ENCODE measurements around the gene TARBP2.

TARBP2 gene, protein sequence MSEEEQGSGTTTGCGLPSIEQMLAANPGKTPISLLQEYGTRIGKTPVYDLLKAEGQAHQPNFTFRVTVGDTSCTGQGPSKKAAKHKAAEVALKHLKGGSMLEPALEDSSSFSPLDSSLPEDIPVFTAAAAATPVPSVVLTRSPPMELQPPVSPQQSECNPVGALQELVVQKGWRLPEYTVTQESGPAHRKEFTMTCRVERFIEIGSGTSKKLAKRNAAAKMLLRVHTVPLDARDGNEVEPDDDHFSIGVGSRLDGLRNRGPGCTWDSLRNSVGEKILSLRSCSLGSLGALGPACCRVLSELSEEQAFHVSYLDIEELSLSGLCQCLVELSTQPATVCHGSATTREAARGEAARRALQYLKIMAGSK

DNA sequence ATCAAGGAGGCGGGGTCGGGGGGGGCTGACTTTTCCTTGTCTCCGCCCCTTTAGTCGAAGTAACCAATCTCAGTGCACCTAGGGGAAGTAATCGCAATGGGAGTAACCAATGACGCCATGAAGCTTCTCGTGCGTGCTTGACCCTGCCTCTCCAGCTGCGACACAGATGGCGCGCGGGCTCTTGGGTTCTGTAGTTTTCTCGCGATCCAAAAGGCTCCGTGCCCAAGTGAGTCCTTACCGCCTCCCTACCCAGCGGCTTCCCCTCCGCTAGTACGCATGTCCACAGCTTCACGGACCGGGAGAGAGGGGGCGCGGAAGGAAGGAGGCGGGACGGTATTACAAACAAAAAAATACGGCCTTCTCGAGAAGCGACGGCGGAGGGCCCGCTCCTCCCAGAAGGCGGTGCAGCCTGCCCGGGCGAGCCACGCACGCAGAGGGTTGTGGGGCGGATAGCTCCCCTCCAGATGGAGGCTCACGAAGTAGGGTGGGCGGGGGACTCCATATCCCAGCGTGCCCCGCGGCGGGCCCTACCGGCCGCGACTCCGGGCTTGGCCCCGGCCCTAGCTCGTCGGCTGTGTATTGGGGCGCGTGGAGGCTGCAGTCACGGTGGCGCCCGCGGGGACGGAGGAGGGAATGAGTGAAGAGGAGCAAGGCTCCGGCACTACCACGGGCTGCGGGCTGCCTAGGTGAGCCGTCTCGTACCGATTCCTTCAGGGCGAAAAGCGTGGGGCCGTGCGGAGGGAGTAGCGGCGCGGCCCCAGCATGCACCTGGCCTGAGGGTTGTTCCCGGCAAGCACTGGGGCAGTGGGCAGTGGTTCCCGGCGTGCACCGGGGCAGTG lies at the start of gene TARBP2:
Gene TARBP2, plus strand, starts transcription at position 508 of the 839 bp plus-strand sequence. Its CDS starts 126 bp downstream, at position 634.
- peak; percentile 99 for FAIRE-seq

DNA sequence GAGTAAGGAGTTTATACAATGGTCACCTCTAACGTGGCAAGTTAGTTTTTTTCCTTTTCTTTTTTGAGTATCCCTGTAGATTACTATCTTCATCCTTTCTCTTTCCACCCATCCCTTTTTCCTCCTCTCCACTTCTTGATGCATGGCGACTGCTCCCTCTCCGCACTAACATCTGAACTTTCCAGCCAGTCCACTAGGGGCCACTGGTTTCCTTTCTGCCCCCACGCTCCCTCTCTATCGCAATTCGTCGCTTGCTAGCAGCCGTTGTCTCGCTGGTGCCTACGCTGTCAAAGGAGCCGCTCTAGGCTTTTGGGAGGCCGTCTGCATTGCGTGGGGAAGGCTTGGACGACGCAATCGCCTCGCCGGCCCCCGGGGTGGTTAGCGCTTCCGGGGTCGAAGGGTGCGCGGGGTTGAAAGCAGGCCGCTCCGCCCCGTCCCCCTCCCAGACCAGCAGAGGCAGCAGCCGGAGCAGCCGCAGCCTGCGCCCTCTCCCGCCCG lies 49.4 kb upstream of the TARBP2 start, which contains the start of gene PCBP2:
Gene PCBP2, plus strand, starts transcription at position 442 of the 498 bp plus-strand sequence. CDS start 2,699 bp downstream, outside the sequence.
- FAIRE-seq: peak; percentile 95

DNA sequence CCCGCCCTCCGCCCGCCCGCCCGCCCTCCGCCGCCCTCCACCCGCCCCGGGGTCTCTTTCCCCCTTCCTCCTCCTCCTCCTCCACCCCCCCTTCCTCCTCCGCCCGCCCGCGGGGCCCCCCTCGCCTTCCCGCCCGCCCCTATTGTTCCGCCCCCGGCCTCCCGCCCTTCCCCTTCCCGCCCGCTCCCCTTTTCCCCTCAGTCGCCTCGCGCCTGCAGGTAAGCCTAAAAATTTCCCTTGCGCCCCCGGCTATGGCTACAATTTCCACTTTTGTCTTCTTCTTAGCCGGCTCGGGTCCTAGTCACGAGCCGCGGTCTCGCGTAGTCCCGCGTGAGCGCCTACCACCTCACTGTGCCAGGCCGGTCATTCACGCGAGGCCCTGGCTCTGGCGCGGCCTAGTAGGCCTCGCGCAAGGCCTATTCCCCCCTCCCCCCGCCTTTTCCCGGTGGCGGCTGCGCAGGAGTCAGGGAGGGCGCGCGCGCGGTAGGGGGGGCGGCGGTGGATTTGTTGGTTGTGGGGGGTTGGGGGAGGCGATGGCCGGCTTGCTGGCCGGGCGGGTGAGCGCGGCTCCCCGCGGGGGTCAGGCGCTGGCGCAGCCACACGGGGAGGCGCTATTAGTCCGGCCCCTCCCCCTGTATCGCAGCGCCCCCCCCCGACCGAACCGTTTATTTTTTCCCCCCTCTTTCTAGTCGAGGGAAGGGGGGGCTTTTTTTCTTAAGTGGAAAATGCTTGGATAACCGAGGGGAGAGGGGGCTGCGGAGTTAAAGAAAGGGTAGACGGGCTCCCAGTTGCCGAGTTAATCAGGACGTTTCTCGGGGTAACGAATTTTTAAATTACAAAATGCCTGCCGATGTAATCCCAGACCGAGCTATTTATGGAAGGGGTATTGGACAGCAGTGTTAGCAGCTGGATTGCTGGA lies 48.7 kb upstream of the TARBP2 start:
- no peak for FAIRE-seq

DNA sequence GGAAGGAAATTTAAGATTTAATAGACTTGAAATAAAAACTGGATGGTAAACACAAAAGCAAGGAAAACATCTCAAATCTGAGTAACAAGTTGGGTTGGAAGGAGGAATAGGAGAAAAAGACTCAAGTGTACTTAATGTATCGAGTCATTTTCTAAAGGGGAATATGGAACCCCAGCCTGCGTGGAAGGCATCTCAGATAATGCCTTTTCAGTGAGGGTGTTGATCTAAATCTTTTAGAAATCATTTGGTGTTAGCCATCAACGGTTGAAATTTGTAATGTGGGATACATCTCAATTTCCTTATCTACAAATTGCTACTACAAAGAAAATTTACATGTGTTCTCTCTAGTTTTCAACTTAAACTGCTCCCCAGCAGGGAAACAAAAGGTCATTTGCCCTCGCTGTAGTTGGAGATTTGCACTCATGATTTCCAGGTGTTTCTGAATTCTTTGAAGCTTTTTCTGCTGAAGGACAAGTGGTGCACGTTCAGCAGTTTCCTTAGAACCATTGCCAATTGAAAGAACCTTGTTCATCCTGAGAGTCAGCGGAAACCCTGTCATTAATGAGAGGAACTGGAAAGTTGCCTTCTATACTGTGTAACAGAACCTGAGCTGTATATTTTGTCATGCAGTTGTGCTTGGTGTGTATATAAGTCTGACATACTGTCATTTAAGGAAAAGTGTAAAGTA lies 47.0 kb upstream of the TARBP2 start:
- no peak for FAIRE-seq

DNA sequence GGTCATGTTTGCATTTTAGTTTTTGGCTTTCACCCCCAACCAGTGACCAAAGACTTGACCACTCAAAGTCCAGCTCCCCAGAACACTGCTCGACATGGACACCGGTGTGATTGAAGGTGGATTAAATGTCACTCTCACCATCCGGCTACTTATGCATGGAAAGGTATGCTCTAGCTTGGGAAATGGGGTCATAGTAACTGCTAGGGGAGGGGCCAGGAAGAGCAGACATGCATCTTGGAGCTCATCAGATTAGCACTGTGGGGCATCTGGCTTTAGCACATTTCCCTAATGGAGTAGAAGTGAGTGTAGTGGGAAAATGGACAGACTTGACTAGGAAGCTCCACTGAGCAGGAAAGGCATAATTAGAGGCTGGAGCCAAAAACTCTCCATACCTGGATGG lies 46.4 kb upstream of the TARBP2 start:
- no peak for FAIRE-seq

DNA sequence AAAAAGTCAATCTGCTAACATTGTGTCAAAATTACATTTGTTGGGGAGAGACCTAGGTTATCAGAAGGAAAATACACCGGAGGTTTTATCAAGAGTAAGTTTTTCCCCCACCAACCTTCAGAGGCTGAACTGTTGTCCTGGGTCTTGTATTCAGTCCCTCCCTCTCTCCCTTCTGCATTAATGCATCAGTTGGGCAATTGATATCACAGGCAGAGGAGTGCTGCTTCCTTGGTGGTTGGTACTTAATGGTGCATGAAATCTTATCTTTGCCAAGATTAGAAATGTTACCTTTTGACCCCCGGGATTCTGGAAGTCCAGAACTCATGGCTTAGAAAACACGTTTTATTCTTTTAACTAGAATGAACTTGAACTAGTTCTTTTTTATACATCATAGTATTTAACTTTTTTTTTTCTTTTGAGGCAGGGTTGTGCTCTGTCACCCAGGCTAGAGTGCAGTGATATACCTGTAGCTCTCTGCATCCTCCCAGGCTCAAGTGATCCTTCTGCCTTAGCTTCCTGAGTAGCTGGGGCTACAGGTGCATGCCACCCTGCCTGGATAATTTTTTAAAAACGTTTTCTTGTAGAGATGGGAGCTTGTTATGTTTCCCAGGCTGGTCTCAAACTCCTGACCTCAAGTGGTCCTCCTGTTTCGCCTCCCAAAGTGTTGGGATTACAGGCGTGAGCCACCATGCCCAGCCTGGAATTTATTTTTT lies 44.3 kb upstream of the TARBP2 start:
- no peak for FAIRE-seq

DNA sequence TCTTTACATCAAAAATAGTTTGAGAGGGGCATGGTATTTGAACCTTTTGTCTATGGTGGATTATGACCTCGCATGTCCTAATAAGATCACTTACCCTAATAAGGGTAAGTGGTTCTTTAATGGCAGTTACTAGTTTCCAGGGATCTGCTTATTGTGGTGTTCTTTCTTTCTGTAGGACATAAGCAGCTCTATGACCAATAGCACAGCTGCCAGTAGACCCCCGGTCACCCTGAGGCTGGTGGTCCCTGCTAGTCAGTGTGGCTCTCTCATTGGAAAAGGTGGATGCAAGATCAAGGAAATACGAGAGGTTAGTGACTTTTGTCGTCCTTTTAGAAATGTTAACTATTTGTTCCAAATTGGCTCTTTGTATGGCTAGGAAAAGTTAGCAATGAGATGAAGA lies 42.0 kb upstream of the TARBP2 start:
- FAIRE-seq: no peak

DNA sequence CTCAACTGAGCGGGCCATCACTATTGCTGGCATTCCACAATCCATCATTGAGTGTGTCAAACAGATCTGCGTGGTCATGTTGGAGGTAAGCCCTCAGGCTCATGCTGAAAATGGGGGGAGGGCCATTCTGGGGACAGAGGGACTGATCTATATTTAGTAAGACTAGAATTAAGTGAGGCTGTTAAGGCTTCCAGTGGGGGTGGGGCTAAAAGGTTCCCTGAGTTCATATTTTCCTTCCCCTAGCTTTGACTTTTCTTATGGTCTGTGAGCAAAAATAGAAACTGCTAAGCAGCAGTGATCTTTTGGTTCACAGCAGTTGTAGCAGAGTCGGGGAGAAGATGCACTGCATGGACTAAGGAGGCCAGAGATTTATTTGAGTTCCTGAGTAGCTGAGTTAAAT lies 40.0 kb upstream of the TARBP2 start:
- FAIRE-seq: no peak

DNA sequence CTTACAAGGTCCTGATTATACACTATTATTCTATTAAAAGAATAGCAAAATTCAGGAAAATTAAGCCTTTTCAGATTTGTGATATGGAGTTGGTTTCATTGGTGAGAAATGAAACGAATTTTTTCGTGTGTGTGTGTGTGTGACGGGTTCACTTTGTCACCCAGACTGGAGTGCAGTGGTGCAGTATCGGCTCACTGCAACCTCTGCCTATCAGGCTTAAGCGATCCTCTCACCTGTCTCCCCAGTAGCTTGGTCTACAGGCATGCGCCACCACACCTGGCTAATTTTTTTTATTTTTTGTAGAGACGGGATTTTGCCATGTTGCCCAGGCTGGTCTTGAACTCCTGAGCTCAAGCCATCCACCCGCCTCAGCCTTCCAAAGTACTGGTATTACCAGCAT lies 39.5 kb upstream of the TARBP2 start:
- FAIRE-seq: no peak

DNA sequence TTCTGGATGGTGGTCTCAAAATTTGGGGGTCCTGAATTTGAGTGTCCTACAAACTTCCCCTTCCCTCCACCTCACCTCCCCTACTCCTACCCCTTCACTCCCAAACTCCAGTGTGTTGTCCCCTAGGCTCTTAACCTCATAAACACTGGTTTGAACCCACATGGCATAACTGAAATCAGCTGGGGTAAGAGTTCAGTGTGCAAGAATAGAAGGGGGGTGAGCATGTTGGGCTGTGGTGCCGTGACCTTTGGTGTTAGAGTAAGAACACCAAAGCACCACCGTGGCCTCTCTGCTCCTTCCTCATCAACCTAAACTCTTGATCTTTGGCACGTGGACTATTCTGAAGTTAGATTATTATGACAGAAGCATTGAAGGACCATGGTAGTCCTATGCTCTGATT lies 38.1 kb upstream of the TARBP2 start:
- no peak for FAIRE-seq

DNA sequence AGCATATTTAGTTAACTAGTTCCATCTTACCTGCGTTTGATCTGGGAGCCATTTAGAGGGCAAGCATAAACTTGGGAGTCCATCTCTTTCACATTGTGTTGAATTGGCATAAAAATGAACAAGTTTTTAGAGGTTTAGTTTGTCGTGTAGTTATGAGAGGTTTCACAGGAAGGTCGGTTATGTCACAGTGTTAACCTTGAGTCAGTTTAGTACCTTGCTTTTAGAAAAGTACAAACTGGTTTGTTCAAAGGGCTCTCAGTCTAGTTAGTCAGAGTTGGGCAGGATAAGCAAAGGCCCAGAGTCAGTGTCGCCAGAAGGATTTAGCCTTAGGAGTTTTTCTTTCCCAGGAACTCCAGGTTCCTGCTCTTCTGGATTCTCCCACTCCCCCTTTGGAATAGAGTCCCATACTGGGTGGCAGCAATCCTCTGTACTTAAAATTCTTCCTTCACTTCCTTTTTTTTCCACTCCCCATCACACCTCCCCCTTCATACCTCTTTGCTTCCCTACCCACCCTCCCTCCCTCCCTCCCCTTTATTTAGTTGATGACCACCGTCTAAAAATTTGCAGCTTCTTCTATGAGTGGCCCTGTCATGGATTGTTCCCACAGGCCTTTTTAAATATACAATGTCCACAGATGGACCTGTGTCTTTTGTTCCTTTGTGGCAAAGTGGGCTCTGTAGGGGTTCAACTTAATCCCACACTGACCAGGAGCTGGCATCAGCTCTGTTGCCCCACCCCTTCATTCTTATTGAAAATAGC lies 37.1 kb upstream of the TARBP2 start:
- FAIRE-seq: no peak

DNA sequence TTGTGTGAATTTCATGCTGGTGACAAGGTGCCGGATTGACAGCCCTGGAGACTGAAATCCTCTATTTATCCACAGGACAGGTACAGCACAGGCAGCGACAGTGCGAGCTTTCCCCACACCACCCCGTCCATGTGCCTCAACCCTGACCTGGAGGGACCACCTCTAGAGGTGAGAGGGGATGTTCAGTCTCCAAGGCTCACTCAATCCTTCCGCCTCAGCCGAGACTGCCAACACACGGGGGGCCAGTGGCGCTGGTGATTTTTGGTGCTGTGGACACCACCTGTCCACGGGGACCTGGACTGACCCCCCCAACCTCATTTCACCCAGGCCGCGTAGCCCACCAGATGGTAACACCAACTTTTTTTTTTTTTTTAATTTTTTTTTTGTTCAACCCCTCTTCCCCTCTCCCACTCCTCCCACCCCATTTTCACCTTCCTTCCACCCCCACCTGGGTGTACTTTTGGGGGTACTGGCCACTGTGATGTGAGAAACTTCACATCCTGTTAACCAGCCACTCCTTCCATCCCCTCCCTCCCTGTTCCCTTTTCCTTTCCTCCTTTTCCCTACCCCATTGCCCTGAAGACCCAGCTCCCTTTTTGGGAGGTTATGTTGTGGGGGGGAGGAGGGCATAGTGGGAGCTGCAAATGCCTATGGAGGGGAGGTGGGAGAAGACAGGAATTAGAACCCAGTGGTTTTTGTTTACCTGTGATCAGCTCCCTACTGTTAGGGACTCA lies 36.2 kb upstream of the TARBP2 start:
- FAIRE-seq: no peak

DNA sequence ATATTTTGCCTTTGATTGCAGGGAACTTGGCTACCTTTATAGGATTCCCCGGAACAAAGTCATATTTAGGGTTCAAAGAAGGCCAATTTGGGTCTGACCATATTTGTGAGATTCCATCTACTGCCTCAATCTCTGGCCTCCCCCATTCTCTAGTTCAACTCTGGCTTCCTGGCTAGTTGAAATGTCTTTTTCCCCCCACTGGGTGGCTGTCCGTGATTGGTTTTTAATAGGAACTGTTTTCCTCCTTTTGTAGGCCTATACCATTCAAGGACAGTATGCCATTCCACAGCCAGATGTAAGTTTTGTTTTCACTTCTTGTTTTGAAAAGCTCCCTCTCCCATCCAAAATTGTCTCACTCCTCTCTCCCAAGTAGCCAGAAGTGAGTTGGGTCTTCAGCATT lies 35.4 kb upstream of the TARBP2 start:
- FAIRE-seq: no peak

DNA sequence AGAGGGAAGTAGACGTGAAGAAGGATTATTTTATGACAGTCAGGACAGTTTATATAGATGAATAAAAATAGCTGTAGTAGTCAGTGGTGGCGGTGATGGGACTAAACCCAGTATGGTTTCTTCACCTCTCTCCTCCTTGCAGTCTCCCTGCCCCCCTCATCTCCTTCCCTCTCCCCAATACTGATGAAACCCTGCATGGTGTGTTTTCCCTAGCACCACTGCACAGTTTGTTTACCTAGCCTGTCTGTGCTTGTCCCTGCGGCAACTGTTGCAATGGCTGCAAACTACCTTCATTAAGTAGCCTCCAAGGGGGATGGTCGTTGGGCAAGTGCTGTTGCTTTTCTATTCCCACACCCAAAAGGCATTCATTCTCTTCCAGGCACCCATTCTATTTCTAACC lies 34.4 kb upstream of the TARBP2 start:
- no peak for FAIRE-seq

DNA sequence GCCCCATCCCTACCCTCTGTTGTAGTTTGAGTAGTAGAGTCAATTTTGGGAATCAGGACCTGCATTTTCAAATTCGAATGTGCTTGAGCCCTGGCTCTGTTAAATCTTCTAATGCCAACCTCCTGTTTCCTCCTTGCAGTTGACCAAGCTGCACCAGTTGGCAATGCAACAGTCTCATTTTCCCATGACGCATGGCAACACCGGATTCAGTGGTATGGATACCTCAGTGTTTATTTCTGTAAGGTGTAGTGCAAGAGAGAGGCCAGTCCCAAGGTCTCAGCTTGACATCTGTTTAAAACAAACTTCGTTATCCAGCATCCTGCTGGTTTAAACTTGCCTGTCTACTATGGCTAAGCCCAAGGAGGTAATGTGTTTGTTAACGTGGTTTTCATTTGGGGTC lies 34.0 kb upstream of the TARBP2 start:
- FAIRE-seq: no peak

DNA sequence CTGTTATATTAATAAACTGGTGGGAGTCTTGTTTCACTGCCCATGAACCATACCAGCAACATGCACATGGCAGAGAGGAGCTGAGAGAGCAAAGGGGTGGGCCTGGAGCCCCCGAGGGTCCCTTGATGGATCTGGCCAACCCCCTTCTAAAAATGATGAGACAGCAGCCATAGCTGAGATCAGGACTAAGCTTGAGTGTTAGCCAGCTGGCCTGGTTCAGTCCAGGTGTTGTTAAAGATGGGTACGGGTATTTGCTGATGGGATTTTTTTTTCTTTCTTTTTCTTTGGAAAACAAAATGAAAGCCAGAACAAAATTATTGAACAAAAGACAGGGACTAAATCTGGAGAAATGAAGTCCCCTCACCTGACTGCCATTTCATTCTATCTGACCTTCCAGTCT lies 33.2 kb upstream of the TARBP2 start:
- no peak for FAIRE-seq

DNA sequence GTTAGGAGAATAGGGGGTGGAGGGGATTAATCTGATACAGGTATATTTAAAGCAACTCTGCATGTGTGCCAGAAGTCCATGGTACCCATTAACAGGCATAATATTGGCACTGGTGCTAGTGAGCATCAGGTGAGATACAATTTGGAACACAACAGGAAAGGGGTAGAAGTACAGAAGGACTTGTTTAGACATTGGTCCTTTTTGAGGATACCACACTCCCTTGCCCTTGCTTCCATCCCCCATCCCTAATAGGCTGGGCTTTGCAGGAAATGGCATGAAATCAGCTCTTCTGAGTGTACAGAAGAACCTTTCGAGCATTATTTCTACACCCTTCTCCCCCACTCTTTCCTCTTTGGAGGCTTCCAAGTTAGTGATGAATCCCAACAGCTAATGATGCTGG lies 32.8 kb upstream of the TARBP2 start:
- no peak for FAIRE-seq

DNA sequence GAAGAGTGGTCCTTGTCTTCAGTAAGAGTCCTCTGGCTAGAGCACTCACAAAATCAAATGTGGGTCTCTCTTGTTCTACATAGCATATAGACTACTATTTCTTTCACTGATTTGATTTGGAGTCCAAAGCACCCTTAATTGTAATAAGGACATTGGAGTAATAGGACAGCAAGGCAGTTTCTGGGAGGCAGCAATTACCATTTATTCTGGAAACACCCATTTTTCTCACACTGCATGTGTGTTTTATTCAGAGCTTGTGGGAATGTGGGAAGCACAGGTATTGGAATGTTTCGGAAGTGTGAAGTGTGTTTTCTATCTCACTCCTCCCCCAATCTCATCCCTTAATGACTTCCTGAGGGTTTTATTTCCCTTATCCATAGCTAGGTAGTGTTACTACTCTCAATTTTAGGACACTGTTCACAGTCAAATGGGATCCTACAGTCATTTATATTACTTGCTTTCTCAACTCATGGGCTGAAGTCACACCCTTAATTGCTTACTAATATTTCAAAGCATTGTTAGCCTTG lies 29.0 kb upstream of the TARBP2 start:
- no peak for FAIRE-seq

DNA sequence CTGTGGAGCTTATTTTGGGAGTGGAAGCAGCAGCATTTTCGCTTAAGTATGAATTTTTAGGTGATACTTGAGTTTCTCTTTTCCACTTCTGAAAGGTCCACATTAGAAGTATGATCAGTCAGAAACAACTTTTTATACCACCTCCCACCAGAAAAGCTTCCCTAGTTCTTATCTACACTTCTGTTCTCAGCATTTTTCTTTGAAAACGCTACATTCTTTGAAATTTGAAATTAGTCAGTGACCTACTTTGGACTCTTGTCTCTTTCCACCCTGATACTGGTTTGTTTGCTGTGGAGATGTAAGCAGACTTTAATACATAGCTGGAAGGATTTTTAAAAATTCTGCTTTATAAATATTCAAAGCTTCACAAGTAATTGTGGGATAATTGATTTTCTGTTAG lies 27.0 kb upstream of the TARBP2 start:
- no peak for FAIRE-seq

DNA sequence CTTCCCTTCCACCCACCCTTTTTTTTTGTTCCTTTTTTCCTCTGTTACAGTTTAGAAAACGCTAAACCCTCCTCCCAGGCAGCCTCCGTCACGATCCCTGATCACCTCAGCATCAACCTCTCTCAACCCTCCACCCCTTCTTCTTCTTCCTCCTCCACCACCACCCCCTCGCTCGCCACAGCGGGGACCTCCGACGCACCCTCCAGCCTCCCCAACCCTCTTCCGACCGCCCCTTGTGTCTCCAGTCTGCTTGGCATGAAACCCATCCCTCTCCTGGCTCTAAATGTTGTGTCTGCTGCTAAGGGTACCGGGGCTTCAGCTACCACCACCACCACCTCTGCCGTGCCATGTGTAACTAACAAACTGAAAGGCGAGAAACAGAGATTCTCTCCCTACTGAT lies 26.3 kb upstream of the TARBP2 start:
- FAIRE-seq: no peak

All from A204.1 (cell line).